GM18909 (cell line): ENCODE measurements around the gene CEP76.
A peak's percentile ranks its signal among the peaks of the same experiment; 100 is the strongest.

Source experiments
- ATAC-seq: cut with Tn5 transposase; IDR thresholded peaks from one replicate; pipeline ENCODE4 v1.9.1; 2021; ENCODE audit warnings: mild to moderate bottlenecking; ENCODE audit not compliant: unreplicated experiment, poor library complexity

CEP76 gene

DNA sequence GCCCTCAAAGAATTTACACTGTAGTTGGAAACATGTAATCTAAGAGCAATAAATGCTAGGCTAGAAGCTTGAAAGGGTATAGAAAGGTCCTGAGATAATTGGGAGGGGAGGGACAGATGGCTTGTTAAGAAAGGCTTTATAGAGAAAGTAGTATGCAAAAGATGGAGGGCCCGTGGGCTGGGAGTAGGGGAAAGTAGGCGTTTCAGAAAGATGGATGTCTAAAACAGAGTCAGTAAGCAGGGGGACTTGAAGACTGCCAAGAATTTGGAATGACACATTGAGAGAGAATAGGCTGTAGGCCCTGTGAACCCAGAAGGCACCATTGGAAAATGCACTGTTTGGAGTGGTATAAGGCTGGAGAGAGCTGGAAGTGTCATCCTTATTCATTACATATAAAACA is 1.1 kb upstream of the CEP76 start:
- no peak for ATAC-seq

DNA sequence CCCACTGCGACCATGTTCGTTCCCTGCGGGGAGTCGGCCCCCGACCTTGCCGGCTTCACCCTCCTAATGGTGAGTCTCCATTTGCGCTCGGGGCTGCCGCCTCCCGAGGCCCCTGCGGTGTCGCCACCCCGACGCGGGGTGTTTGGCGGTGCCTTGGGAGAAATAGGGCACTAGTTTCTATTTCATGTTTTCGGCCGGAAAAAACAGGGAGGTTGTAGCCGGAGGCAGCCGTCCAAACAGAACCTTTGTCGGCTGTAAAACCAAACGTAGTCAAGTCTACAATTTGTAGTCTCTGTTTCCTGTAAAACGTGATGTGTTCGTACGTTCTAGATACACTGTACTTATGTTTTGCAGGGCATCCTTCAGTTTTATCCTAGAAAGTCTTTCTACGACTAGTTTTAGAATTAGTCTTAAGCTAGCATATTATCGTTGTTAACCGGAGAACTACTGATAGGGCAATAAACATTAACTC is 609 bp upstream of the CEP76 start:
- no peak for ATAC-seq

DNA sequence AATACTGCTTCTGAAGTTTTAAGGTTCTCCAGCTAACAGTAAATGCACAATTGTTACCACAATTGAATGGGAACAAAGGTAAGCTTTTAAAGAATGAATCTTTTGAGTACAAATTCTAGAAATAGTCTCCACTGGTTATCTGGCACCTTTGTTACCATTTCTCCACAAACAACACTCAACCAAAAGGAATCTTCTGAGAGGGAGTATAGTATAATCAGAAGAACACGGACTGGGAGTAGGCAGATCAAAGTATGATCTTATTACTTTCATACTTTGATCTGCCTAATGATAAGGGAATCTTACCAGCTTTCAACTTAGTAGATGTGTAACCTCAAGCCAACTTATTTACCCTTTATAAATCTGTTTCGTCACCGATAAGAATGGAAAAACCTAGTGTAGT is 1.4 kb downstream of the CEP76 start:
- no peak for ATAC-seq

DNA sequence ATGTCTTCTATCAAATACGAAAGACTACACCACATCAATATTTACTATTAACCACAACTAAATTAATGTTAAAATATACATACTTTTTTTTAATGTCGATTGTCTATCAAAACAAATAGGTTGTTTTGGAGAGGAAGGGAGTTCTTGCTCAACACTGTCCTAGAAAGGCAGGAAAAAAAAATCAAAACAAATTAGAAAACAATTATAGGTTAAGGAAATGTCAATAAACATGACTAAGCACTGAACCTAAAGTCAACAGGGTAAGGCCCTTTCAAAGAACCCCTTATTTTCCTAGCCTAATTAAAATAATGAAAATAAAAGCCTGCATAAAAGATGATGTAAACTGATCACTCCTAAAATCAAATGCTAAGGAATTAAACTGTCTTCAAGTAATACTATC is 2.8 kb downstream of the CEP76 start:
- no peak for ATAC-seq

DNA sequence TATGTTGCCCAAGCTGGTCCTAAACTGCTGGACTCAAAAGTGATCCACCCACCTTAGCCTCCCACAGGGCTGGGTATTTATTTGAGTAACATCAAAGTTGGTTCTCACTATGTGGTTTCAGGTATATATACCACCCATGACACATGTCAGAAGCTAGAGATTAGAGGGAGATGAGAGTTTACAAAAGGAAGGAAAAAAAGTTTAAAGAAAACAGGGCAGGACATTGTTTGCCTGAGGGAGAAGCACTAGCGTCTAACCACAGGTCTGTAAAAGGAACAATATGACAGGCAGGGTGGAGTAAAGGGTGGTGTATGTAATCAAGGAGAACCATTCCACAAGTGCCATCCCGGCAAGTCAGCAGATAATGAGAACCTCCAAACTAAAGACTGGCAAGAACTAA is 8.5 kb downstream of the CEP76 start:
- no peak for ATAC-seq

DNA sequence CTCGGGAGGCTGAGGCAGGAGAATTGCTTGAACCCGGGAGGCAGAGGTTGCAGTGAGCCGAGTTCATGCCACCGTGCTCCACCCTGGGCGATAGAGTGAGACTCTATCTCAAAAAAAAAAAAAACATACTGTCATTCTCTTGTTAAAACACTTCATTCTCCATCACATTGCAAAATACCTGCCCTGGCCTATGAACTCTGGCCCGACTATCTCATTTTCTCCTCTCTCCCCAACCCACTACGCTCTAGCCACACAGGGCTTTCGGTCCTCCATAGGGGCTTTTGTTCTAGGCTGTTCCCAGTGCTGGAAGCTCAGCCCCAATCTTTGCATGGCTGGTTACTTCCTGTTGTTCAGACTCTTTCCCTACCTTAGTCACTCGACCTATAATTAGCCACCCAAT is 10.3 kb downstream of the CEP76 start:
- ATAC-seq = no peak

DNA sequence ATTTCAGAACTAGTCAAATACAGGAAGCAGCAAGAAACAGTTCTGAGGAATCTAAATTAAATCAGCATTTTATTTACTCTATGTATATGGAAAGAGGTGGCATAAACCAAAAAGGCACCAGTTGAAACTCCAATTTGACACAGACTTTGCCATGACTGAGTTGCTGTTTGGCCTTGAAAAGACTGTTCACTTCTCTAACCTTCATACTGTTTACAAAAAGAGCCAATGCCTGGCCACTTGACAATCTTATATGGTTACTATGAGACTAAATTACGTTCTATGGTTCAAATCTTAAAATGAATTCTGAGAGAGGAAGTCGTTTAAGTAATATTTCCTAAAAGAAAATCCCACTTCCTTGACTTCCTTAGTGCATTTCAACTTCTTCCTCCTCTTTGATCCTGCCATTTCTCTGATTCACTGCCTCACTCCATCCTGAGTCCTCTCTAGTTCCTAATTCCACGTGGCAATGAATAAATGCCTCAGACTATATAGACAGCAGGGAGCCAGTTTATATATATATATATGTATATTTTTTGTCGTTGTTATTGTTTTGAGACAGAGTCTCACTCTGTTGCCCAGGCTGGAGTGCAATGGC is 13.2 kb downstream of the CEP76 start:
- ATAC-seq = no peak

DNA sequence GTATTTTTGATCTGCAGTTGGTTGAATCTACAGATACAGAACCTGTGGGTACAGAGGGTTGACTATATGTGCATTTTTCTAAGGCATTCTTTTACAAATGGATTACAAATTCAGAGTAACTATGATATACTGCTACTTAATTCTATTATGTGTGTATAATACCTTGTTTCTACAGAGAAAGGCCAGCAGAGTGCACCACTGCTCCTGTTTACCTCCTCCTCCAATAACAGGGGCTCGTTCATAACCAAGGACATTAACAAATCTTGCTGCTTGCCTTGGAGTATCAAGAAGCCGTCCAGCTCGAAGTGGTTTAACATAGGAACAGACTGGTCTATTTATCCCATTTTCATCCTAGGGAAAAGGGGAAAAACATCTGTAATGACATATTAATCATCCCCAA is 16.4 kb downstream of the CEP76 start:
- no peak for ATAC-seq

DNA sequence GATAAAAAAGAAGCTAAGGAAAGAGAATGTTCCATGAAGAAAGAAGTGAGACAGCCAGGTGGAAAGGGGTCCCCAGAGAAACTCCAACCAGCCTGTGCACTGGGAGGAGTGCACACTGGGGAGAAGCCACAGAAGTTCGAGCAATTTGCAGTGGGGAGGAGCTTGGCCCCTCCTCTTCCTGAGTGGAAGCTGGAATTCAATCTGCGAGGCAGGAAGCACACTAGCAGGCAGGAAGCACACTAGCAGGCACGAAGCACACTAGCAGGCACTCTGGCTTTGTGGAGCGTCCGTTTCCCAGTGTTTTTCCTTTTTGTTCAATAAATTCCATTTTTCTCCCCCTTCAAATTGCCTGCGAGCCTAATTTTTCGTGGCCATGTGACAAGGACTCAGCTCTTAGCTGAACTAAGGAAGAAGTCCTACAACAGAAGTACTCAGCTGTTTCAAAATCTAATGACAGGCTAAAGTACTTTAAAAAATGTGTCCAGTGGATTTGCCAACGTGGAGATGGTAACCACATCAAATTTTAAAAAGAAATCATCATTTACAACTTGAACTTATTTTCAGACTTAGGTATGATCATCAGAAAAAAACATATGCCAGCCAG is 23.2 kb downstream of the CEP76 start:
- no peak for ATAC-seq

DNA sequence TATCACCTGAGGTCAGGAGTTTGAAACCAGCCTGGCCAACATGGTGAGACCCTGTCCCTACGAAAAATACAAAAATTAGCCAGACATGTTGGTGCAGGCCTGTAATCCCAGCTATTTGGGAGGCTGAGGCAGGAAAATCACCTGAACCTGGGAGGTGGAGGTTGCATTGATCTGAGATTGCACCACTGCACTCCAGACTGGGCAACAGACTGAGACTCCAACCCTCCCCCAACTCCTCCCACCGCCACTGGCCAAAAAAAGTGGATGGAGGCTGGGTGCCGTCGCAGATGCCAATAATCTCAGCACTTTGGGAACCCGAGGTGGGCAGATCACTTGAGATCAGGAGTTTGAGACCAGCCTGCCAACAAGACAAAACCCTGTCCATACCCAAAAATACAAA is 34.5 kb downstream of the CEP76 start:
- ATAC-seq = no peak

DNA sequence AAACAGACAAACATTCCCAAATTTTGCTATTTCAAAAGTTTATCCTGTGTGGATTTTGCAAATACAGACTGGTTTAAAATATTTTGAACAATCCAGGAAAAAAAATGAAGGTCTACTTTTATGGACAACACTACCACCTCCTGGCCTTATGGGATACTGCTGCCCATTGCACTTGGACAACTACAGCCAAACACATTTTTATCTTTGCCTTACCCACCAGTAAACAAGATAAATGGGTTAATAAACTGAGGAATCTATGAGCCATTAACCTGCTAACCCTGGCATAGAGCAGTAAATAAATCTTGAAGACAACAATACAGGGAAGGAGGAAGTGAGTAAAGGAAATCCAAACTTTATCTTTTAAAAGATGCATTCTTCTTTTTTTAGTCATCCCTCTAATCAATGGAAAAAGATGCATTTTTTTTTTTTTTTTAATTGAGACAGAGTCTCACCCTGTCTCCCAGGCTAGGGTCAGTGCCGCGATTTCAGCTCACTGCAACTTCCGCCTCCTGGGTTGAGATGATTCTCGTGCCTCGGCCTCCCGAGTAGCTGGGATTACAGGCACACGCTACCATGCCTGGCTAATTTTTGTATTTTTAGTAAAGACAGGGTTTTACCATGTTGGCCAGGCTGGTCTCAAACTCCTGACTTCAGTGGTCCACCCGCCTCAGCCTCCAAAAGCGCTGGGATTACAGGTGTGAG is 42.5 kb downstream of the CEP76 start:
- ATAC-seq = no peak

DNA sequence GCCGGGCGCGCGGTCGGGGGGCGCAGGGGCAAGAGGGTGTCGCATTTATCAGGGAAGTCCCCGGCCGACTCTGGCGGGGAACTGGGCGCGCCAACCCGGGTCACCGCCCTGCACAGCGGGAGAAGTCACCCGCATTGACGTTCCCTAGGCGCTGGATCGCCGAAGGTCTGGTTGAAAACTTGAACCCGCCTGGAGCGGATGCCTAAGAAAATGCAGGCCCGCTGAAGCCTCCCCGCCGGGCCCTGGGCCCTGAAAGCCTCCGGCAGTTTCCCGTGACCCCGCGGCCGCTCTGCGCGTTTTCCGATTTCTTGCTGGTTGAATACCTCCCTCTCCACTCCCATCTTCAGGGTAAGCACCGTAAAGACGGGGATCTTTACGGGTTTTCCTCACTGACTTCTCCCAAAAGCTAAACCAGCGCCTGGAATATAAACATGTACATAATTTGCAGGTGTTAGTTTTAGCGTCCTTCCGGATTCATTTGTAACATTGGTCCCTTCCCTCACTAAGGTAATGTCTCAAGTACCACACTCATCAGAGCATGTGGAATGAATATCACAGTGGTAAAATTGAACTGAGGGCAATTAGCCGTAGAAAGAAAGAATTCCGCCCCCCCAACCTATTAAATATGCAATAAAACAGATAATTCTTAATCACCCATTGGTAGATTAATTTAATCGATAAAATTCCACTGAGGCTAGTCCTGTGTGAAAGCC is 43.9 kb downstream of the CEP76 start:
- no peak for ATAC-seq

DNA sequence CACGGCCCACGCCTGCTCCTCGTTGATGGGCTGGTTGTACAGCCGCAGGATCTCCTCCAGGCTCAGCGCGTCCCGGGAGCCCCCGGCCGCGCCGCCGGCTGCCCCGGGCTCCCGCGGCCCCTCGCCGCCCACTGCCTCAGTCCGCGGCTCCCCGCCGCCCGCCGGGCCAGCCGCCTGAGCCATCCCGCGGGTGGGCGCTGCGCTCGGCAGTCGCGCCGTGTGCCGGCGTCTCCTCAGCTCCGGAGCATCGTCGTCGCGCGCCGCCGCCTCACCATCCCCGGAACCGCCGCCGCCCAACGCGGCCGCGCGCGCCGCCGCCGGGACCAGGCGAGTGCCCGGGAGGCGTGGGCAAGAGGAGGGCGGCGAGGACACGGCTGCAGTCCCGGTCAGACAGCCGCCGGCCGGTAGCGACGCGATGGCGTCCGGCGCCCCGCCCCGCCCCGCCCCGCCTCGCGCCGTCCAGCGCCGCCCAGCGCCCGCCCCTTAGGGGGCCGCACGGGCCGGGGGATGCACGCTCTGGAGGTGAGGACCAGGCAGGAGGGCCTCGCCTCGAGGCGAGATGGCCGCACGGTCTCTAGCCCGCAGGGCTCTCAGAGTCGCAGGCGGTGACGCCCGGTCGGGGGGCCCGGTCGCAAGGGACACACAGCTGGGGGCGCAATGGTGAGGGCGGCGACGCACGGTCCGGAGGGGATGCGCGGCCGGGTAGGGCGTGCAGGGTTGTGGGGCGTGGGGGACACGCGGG is 44.7 kb downstream of the CEP76 start, which contains the start of gene SPIRE1:
Gene SPIRE1, minus strand, starts transcription at position 424 of the 742 bp plus-strand sequence. Its CDS starts 241 bp downstream, at position 183.
- peak; percentile 75 for ATAC-seq

DNA sequence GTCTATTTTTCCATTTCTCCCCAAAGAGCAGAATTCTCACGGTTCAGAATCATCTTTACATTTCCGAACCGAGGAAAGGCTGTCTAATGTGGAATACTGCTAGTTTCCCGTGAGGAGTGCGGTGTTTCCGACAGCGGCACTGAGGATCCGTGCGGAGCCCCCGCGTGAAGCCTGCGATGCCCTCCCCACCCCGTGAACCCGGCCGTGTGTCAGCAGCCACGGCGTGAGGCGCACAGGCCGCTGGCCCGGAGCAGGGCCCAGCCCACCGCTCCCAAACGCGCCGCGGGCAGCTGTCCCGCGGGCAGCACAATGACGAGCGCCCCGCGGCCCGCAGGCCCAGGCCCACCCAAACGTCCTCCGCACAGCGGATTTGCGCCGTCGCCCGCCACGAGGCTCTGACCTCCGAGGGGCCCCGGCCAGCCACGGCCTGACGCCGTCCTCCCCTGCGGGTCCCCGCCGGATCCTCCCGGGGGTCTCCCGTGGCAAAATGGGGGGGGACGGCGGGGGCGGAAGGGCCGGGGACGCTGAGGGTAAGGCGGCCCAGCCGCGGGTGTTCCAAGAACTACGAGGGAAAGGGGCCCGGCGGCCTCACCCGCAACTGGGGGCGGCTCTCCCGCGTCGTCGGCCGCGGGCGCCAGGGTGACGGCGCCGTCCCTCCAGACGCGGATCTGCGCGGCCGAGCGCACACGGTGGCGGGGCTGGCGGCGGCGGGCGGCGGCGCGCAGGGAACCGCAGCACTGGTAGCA is 45.4 kb downstream of the CEP76 start:
- ATAC-seq = peak; percentile 44

DNA sequence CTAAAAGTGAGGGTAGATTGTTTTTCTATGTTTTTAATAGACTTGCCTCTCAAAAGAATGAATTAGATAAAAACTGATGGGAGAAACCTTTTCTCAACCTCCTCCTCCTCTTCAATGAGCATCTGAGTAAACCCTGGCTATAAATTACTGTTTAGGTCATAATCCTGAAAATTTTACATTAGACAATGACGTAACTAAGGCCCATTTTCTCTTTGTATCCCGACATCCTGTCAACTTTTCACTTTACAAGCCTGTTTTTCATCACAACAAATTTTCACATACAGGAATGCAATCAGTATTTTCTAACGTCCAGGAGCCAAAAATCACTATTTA is 46.0 kb downstream of the CEP76 start:
- ATAC-seq = no peak

DNA sequence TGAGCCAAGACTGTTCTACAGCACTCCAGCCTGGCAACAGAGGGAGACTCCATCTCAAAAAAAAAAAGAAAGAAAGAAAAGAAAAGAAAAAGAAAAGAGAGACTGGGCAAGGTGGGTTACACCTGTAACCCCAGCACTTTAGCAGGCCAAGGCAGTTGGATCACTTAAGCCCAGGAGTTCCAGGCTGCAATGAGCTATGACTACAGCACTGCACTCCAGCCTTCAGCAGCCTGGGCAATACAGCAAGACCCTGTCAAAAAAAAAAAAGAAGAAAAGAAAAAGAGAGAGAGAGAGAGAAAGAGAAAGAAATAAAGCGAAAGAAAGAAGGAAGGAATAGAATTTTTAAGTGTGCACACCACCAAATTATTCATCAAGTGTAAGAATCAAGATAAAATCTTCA is 47.6 kb downstream of the CEP76 start:
- no peak for ATAC-seq

DNA sequence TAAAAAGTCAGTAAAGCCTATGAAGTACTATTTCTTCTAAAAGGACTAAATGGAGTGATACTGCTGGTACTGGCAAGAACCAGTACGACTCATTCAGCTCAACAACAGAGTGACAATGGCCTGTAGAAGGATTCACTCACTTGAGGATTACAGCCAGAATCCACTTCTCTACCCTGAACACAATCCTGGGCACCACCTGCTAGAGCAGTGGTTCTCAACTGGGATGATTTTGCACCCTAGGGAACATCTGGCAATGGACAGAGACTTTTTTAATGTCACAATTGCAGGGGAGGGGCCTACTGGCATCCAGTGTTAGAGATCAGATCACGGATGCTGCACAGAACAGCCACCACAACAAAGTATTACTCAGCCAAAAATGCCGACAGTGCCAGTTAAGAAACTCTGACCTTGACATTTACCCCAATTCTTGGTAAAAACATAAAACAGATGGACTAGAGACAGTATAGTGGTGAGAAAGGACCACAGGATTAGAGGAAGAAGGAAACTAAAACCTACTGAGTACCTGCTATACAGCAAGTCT is 49.6 kb downstream of the CEP76 start:
- no peak for ATAC-seq

DNA sequence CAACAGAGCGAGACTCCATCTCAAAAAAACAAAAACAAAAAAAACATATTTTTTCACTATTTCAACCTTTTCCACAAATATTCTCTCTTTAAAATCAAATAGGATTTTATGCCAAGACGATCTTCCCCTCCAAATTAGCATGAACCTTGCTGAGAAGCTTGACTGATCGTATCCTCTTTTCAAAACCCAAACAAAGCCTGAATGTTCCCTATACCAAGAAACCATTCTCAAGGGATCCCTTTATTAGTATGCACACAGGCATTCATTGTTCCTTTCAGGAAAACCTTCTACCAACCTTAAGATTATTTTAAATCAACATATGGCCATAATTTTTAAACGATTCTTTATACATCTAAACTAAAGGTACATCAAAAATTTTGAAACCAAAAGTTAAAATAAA is 50.9 kb downstream of the CEP76 start:
- ATAC-seq = no peak

DNA sequence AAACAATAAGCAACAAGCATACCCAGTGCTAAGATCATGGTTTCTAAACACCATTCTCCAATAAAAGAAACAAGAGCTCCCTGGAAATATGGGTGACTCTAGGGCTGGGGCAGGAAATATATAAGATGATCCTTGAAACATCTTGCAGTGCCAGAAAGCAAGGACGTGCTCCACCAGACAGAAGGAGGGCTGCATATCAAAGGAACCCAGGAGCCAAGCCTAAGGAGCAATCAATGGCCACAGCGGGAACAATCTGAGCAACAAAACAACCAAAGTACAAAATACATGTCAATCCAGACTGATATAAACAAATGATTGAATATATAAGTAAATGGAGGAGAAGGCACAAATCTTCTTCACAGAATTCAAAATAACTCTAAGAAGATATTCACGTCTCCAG is 54.8 kb downstream of the CEP76 start:
- no peak for ATAC-seq

DNA sequence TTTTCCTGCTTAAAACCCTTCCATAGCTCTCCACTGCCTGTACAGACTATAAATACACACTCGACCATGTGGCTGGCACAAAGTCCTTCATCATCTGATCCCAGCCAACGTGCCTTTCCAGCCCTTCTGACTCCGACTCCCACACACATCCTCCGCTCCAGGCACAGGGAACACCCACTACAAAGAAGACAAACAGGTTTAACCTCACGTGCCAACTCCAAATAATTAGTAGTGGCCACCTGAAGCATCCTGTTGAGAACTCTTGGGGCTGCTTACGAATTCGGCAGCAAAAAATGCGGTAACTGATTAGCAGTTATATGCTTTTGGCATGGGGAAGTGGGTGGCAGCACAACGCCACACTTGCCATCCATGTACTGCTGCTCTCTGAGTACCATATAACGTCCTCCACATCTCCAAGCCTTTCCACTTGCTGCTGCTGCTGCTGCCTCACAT is 56.7 kb downstream of the CEP76 start:
- no peak for ATAC-seq
